DND-41 (cell line): Measurements from ENCODE around the gene GRAMD2B.

Experiments used
- EZH2 ChIP-seq: IDR thresholded peaks from 3 replicates; pipeline ENCODE4 v1.6.1; 2012; ENCODE audit warnings: borderline replicate concordance, low read depth, mild to moderate bottlenecking, moderate library complexity, low read length, inconsistent platforms; ENCODE audit not compliant: severe bottlenecking
- TF ChIP-seq, protein P1 (sequence below): IDR thresholded peaks from 2 replicates; pipeline ENCODE4 v1.5.1; 2012; ENCODE audit warnings: borderline replicate concordance, low read length, moderate library complexity, mild to moderate bottlenecking; ENCODE audit not compliant: poor library complexity, severe bottlenecking; ENCODE audit errors: extremely low read depth

GRCh38 chr5:126516133-126516532, 92.9 kb downstream of the GRAMD2B start:
- TF ChIP-seq, protein P1, sequence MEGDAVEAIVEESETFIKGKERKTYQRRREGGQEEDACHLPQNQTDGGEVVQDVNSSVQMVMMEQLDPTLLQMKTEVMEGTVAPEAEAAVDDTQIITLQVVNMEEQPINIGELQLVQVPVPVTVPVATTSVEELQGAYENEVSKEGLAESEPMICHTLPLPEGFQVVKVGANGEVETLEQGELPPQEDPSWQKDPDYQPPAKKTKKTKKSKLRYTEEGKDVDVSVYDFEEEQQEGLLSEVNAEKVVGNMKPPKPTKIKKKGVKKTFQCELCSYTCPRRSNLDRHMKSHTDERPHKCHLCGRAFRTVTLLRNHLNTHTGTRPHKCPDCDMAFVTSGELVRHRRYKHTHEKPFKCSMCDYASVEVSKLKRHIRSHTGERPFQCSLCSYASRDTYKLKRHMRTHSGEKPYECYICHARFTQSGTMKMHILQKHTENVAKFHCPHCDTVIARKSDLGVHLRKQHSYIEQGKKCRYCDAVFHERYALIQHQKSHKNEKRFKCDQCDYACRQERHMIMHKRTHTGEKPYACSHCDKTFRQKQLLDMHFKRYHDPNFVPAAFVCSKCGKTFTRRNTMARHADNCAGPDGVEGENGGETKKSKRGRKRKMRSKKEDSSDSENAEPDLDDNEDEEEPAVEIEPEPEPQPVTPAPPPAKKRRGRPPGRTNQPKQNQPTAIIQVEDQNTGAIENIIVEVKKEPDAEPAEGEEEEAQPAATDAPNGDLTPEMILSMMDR: no peak
- TF ChIP-seq EZH2: no peak
